Fibroblast of lung (primary cell): ENCODE measurements around the gene ITPRID2.

Experiments
- CTCF ChIP-seq, 2 donors: IDR thresholded peaks in 1 of 2; conservative IDR thresholded peaks in 1 of 2; 1 replicate in 1 of 2; 2 replicates in 1 of 2; pipeline ENCODE4 v1.5.1; 2011 to 2012; ENCODE audit warnings: low read length in 2 of 2, control low read depth in 1 of 2, inconsistent platforms in 1 of 2, low read depth in 1 of 2, mild to moderate bottlenecking in 1 of 2
- EZH2 ChIP-seq: IDR thresholded peaks from 2 replicates; pipeline ENCODE4 v1.5.1; 2012; ENCODE audit warnings: low read length, control low read depth, mild to moderate bottlenecking; ENCODE audit errors: missing control alignments

- TF ChIP-seq CTCF (conservative IDR thresholded peaks at IDR 0.05 in 1 of 2, IDR thresholded peaks at IDR 0.05 in 1 of 2; ENCODE audit: low read depth in 1 of 2, low read length in 2 of 2) (no peak), EZH2 (no peak)
Observed at GRCh38 chr2:181894381-181894780, 2.9 kb downstream of the ITPRID2 start.
